Uterus (tissue), 4 donors: Measurements from ENCODE around the gene FBP1. TPM values are rescaled to one million over a fixed set of nuclear protein-coding genes. Genes with fewer than 3 reads are reported as not detected.

Source experiments
- DNase-seq, 2 donors: peaks; one replicate each; pipeline ENCODE4 v3.0.0-alpha.2; 2019 to 2020
- H3K27ac ChIP-seq, 2 donors: fragments of 200-600 bp; sonication (generic); 1 replicate in 1 of 2; 2 replicates in 1 of 2; pipeline ENCODE4 v1.5.1; 2016 to 2018
- H3K27me3 ChIP-seq, 2 donors: fragments of 200-600 bp; sonication (generic); one replicate each; pipeline ENCODE4 v1.5.1; 2018 to 2019; ENCODE audit warnings: control low read depth in 1 of 2
- H3K36me3 ChIP-seq, 2 donors: fragments of 200-600 bp; sonication (generic); one replicate each; pipeline ENCODE4 v1.5.1; 2019; ENCODE audit warnings: control low read depth in 1 of 2
- H3K4me1 ChIP-seq, 2 donors: fragments of 200-600 bp; sonication (generic); one replicate each; pipeline ENCODE4 v1.5.1; 2018 to 2019; ENCODE audit warnings: control low read depth in 1 of 2
- H3K4me3 ChIP-seq, 2 donors: fragments of 200-600 bp; sonication (generic); 1 replicate in 1 of 2; 2 replicates in 1 of 2; pipeline ENCODE4 v1.5.1; 2018 to 2019; ENCODE audit warnings: mild to moderate bottlenecking in 1 of 2
- H3K9me3 ChIP-seq, 2 donors: fragments of 200-600 bp; sonication (generic); one replicate each; pipeline ENCODE4 v1.5.1; 2019; ENCODE audit warnings: control low read depth in 1 of 2
- POLR2A ChIP-seq, 2 donors: fragments of 450-650 bp; IDR thresholded peaks; one replicate each; pipeline ENCODE4 v1.6.1; 2016; ENCODE audit warnings: antibody characterized with exemption in 2 of 2, mild to moderate bottlenecking in 1 of 2, moderate library complexity in 1 of 2
- intact Hi-C: fragments of 100-400 bp; cut with DNase I; formaldehyde crosslinking; loops from one replicate; pipeline ENCODE4 v1.15.1; 2023; ENCODE audit warnings: low total_unique reads
- total RNA-seq, 4 donors: library from RNA; depleted of rRNA in 3 of 4; stranded (reverse); fragments of >200 nt in 3 of 4; gene quantifications; one replicate each; pipeline versions ENCODE4 v1.1.0 to v1.2.4, GENCODE V29; 2014 to 2023
- TF ChIP-seq, protein P1 (sequence below), 4 experiments: fragments of 200-600 bp in 2 of 4; fragments of 450-650 bp in 2 of 4; sonication (generic) in 2 of 4; IDR thresholded peaks; one replicate each; pipeline ENCODE4 v1.5.1; 2016 to 2019; ENCODE audit warnings: antibody characterized with exemption in 4 of 4, mild to moderate bottlenecking in 2 of 4, moderate library complexity in 1 of 4
- donor health status: DM: yes; HTN: yes; CAD: no.

Gene FBP1
- total RNA-seq, 4 donors from 2014 or later, result 0.29 to 2.6 (median 0.90) TPM; not detected in 1

DNA sequence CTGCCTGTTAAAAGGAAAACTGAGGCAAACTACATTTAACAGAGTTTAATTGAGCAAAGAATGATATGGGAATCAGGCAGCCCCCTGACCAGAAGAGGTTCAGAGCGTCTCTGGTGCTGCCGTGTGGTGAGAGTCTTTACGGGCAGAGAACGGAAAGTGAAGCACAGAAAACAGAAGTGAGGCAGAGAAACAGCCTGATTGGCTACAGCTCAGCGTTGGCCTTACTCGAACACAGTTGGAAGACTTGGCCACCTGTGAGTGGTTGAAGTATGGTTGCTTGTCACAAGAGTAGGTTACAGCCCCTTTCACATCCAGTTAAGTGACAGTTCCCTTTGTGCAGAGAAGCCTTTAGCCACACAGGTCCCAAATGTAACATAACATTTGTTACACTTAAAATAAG, 16.9 kb upstream of the FBP1 start:
- TF ChIP-seq, protein P1, sequence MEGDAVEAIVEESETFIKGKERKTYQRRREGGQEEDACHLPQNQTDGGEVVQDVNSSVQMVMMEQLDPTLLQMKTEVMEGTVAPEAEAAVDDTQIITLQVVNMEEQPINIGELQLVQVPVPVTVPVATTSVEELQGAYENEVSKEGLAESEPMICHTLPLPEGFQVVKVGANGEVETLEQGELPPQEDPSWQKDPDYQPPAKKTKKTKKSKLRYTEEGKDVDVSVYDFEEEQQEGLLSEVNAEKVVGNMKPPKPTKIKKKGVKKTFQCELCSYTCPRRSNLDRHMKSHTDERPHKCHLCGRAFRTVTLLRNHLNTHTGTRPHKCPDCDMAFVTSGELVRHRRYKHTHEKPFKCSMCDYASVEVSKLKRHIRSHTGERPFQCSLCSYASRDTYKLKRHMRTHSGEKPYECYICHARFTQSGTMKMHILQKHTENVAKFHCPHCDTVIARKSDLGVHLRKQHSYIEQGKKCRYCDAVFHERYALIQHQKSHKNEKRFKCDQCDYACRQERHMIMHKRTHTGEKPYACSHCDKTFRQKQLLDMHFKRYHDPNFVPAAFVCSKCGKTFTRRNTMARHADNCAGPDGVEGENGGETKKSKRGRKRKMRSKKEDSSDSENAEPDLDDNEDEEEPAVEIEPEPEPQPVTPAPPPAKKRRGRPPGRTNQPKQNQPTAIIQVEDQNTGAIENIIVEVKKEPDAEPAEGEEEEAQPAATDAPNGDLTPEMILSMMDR (IDR thresholded peaks at IDR 0.05), result no peak
- no peak for TF ChIP-seq POLR2A (IDR thresholded peaks at IDR 0.05)
- H3K9me3 ChIP-seq, result no peaks in the 10 kb centered on the region
- intact Hi-C loops, result no loop called here
- H3K27me3 ChIP-seq, result no peaks in the 10 kb centered on the region
- no peak overlapping the region for H3K4me3 ChIP-seq
- H3K36me3 ChIP-seq, result no peaks in the 10 kb centered on the region
- DNase-seq, result no peak
- no peaks in the 10 kb centered on the region for H3K4me1 ChIP-seq
- no peak overlapping the region for H3K27ac ChIP-seq

DNA sequence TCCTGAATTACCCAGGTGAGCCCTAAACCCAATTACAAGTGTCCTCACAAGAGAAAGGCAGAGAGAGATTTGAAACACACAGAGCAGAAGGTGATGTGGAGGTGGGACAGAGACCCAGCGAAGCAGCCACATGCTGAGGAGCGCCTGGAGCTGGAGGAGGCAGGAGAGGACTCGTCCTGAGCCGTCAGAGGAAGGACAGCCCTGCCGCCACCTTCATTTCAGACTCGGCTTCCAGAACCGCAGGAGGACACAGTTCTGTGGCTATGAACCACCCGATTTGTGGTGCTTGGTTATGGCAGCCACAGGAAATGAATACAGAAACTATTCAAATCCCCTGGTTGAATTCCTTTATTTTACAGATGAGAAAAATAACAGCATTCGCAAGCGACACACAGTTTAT, 16.4 kb upstream of the FBP1 start:
- DNase-seq, result no peak
- intact Hi-C loops, result no loop called here
- Histone ChIP-seq H3K36me3 (no peaks in the 10 kb centered on the region), H3K4me3 (no peak overlapping the region), H3K9me3 (no peaks in the 10 kb centered on the region), H3K27ac (no peak overlapping the region), H3K4me1 (no peaks in the 10 kb centered on the region), H3K27me3 (no peaks in the 10 kb centered on the region)
- TF ChIP-seq POLR2A (IDR thresholded peaks at IDR 0.05), result no peak
- TF ChIP-seq, protein P1 (IDR thresholded peaks at IDR 0.05), result no peak

DNA sequence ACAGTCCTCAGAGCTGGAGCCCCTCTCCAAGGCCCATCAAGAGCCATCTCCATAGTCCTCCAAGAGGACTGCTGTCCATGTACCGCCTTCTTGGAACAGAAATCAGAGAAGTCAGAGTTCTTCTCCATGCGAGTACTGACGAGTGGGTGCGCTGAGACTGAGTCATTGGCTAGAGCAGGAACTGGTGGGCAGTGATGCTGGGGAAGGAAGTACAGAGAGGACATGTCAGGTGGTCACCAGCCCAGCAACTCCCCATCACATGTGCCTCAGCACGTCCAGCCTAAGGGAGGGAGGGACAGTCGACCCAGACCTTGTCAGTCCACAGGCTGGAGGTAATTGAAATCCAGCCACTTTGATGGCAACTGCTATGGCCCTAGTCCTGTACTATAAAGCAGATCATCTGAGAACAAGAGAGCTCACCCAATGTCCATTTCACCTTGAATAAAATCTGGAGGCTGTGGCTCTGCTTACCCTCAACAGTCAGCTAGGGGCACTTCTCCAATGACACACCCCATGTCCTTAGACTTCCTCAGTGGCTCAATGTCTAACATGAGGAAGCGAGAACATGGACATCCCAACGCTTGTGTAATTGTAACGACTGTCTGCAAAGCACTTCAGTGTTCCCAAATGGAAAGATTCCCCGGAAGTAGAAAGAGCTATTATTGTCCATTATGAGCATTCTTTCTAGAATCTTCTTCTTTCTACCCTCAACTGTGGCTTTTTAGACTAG, 15.0 kb upstream of the FBP1 start:
- no peaks in the 10 kb centered on the region for H3K9me3 ChIP-seq
- no peaks in the 10 kb centered on the region for H3K27me3 ChIP-seq
- no peak for DNase-seq
- H3K4me1 ChIP-seq, result no peaks in the 10 kb centered on the region
- TF ChIP-seq, protein P1 (IDR thresholded peaks at IDR 0.05), result no peak
- TF ChIP-seq POLR2A (IDR thresholded peaks at IDR 0.05), result no peak
- H3K27ac ChIP-seq, result no peak overlapping the region
- no peaks in the 10 kb centered on the region for H3K36me3 ChIP-seq
- H3K4me3 ChIP-seq, result no peak overlapping the region
- intact Hi-C loops, result no loop called here

DNA sequence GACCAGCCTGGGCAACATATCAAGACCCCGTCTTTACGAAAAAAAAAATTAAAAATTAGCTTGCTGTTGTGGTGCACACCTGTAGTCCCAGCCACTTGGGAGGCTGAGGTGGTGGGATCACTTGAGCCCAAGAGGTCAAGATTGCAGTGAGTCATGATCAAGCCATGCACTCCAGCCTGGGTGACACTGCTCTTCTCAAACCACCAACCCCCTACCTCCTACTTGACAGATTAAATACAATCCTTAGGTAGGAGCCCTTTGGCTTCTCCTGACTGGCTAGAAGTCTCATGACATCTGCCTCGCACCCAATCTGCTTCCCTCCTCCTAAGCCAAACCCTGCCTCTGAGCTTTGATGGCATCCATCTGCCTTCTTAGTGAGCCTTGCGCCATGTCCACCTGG, 11.6 kb upstream of the FBP1 start:
- no peak for DNase-seq

More for the DNA sequence above, 11.6 kb upstream of the FBP1 start:
- Histone ChIP-seq H3K36me3 (no peaks in the 10 kb centered on the region), H3K27ac (no peak overlapping the region), H3K9me3 (no peaks in the 10 kb centered on the region), H3K4me3 (no peak overlapping the region), H3K4me1 (no peaks in the 10 kb centered on the region), H3K27me3 (no peaks in the 10 kb centered on the region)
- intact Hi-C loops, result no loop called here
- TF ChIP-seq POLR2A (IDR thresholded peaks at IDR 0.05), result no peak
- TF ChIP-seq, protein P1 (IDR thresholded peaks at IDR 0.05), result no peak
